Neural progenitor cell (in vitro differentiated cells): ENCODE data around the gene NUTF2. TPM values are rescaled to one million over a fixed set of nuclear protein-coding genes. Genes with fewer than 3 reads are reported as not detected.

ENCODE experiments used
- DNase-seq: peaks from one replicate; pipeline ENCODE4 v3.0.0-alpha.2; 2016; ENCODE audit warnings: low spot score
- H2AFZ ChIP-seq: fragments of 200-600 bp; sonication (generic); replicated peaks from 2 replicates; pipeline ENCODE4 v1.6.1; 2016; ENCODE audit warnings: antibody characterized with exemption
- H3F3A ChIP-seq: fragments of 200-600 bp; sonication (generic); 2 replicates; pipeline ENCODE4 v1.6.1; 2016; ENCODE audit warnings: antibody characterized with exemption, low read depth
- H3K27ac ChIP-seq: fragments of 200-600 bp; sonication (generic); 2 replicates; pipeline ENCODE4 v1.5.1; 2016; ENCODE audit warnings: mild to moderate bottlenecking
- H3K27me3 ChIP-seq: fragments of 200-600 bp; sonication (generic); 2 replicates; pipeline ENCODE4 v1.6.1; 2016; ENCODE audit warnings: mild to moderate bottlenecking, moderate library complexity
- H3K36me3 ChIP-seq: fragments of 200-600 bp; sonication (generic); 2 replicates; pipeline ENCODE4 v1.5.1; 2016
- H3K4me1 ChIP-seq: fragments of 200-600 bp; sonication (generic); 2 replicates; pipeline ENCODE4 v1.6.1; 2016; ENCODE audit warnings: mixed run types
- H3K4me2 ChIP-seq: fragments of 200-600 bp; sonication (generic); 2 replicates; pipeline ENCODE4 v1.6.1; 2016
- H3K4me3 ChIP-seq: fragments of 200-600 bp; sonication (generic); 2 replicates; pipeline ENCODE4 v1.5.1; 2016
- H3K79me2 ChIP-seq: fragments of 200-600 bp; sonication (generic); 2 replicates; pipeline ENCODE4 v1.6.1; 2016; ENCODE audit warnings: low read depth
- H3K9ac ChIP-seq: fragments of 200-600 bp; sonication (generic); 2 replicates; pipeline ENCODE4 v1.6.1; 2016
- H3K9me3 ChIP-seq: fragments of 200-600 bp; sonication (generic); 2 replicates; pipeline ENCODE4 v1.5.1; 2016; ENCODE audit warnings: low read depth
- H4K20me1 ChIP-seq: fragments of 200-600 bp; sonication (generic); 2 replicates; pipeline ENCODE4 v1.6.1; 2016; ENCODE audit warnings: low read depth
- H3K27ac Mint-ChIP-seq: 3 replicates; pipeline ENCODE4 v1.8.0; 2021; ENCODE audit warnings: mixed read lengths
- H3K27me3 Mint-ChIP-seq: 2 replicates; pipeline ENCODE4 v1.8.0; 2022; ENCODE audit warnings: low read depth, mild to moderate bottlenecking, inconsistent platforms, moderate library complexity, mixed read lengths; ENCODE audit not compliant: insufficient read depth
- H3K36me3 Mint-ChIP-seq: 3 replicates; pipeline ENCODE4 v1.8.0; 2021; ENCODE audit warnings: mixed read lengths
- H3K4me1 Mint-ChIP-seq: 3 replicates; pipeline ENCODE4 v1.8.0; 2021; ENCODE audit warnings: mixed read lengths
- H3K4me3 Mint-ChIP-seq: 3 replicates; pipeline ENCODE4 v1.8.0; 2021; ENCODE audit warnings: mild to moderate bottlenecking, moderate library complexity, mixed read lengths
- H3K9me3 Mint-ChIP-seq: 3 replicates; pipeline ENCODE4 v1.8.0; 2020; ENCODE audit warnings: mixed read lengths
- CTCF ChIP-seq: fragments of 200-600 bp; sonication (generic); IDR thresholded peaks from 2 replicates; pipeline ENCODE4 v1.5.1; 2017; ENCODE audit warnings: antibody characterized with exemption, mild to moderate bottlenecking
- EZH2 ChIP-seq: fragments of 200-600 bp; sonication (generic); IDR thresholded peaks from 2 replicates; pipeline ENCODE4 v1.6.1; 2017; ENCODE audit warnings: antibody characterized with exemption, mild to moderate bottlenecking, moderate library complexity
- EZH2phosphoT487 ChIP-seq: fragments of 200-600 bp; sonication (generic); IDR thresholded peaks from 2 replicates; pipeline ENCODE4 v1.6.1; 2017; ENCODE audit warnings: antibody characterized with exemption
- total RNA-seq: library from RNA; depleted of rRNA; stranded (reverse); fragments of >200 nt; gene quantifications from 2 replicates; pipeline ENCODE4 v1.2.3, GENCODE V29; 2015; ENCODE audit warnings: low replicate concordance

Gene NUTF2
- total RNA-seq, 1 donor from 2014 or later, result 133 TPM

DNA sequence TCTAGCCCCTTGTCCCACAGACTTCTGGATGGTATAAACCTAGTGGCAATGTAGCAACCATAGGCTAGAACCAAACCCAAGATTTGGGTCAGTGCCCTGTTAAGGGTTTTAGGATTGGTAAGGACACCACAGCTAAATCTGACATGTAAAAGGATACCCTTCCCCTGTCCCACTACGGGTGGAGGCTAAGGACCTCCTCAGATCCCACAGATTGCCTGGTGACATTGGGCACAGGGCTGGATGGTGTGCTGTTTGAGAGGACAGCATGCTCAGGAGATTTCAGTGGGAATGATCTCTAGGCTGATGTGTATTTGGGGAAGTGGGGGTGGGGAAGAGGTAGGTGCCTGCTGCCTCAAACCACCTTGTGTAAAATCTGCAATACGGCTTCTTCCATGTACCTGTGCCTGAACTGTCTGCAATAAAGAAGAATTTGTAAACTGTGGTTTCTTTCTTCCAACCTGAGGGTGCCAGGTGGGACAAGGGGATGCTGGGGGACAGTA, 25.4 kb downstream of the NUTF2 start:
- no peaks in the 10 kb centered on the region for H3K9me3 Mint-ChIP-seq
- H3K36me3 Mint-ChIP-seq, result peaks cover 11% of the 10 kb centered on the region
- H3K27ac ChIP-seq, result peak overlapping the region; percentile 11
- H3K79me2 ChIP-seq, result peaks cover 36% of the 10 kb centered on the region
- no peak for TF ChIP-seq EZH2phosphoT487
- TF ChIP-seq CTCF, result no peak
- TF ChIP-seq EZH2, result no peak
- H3K27ac Mint-ChIP-seq, result peak overlapping the region; percentile 79
- no peaks in the 10 kb centered on the region for H3K9me3 ChIP-seq
- no peaks in the 10 kb centered on the region for H3K27me3 ChIP-seq
- H3K36me3 ChIP-seq, result no peaks in the 10 kb centered on the region
- H3K27me3 Mint-ChIP-seq, result peaks cover 5% of the 10 kb centered on the region
- peaks cover 14% of the 10 kb centered on the region for H4K20me1 ChIP-seq
- H3K4me2 ChIP-seq, result peak overlapping the region; percentile 97
- H3F3A ChIP-seq, result peaks cover 32% of the 10 kb centered on the region
- peak overlapping the region; percentile 95 for H3K4me3 ChIP-seq
- peak overlapping the region; percentile 96 for H3K4me3 Mint-ChIP-seq
- no peak for DNase-seq
- H2AFZ ChIP-seq, result peak overlapping the region; percentile 94
- H3K9ac ChIP-seq, result no peak overlapping the region
- peaks cover 9% of the 10 kb centered on the region for H3K4me1 ChIP-seq
- peaks cover 18% of the 10 kb centered on the region for H3K4me1 Mint-ChIP-seq

GRCh38 chr16:67872631-67873434, 26.1 kb downstream of the NUTF2 start, which contains the start of gene EDC4:
TSS of gene EDC4 (plus strand) at chr16:67873052. CDS start at chr16:67873262, 210 bp downstream.
- peaks cover 30% of the 10 kb centered on the region for H3K79me2 ChIP-seq
- H3K9me3 ChIP-seq, result no peaks in the 10 kb centered on the region
- H3K4me1 Mint-ChIP-seq, result peaks cover 18% of the 10 kb centered on the region
- peak; percentile 75 for DNase-seq
- peak within 1 kb of the TSS; percentile 83 for H3K27ac Mint-ChIP-seq
- H3K4me2 ChIP-seq, result peak within 1 kb of the TSS; percentile 97
- peaks cover 5% of the 10 kb centered on the region for H3K27me3 Mint-ChIP-seq
- H2AFZ ChIP-seq, result peak within 1 kb of the TSS; percentile 94
- peak within 1 kb of the TSS; percentile 89 for H3K9ac ChIP-seq
- H3K4me3 ChIP-seq, result peak within 1 kb of the TSS; percentile 95
- peaks cover 11% of the 10 kb centered on the region for H3K36me3 Mint-ChIP-seq
- H3K4me3 Mint-ChIP-seq, result peak within 1 kb of the TSS; percentile 96
- no peaks in the 10 kb centered on the region for H3K27me3 ChIP-seq
- no peak for TF ChIP-seq EZH2
- TF ChIP-seq EZH2phosphoT487, result no peak
- no peak for TF ChIP-seq CTCF
- H3K36me3 ChIP-seq, result no peaks in the 10 kb centered on the region
- H3K9me3 Mint-ChIP-seq, result no peaks in the 10 kb centered on the region
- peaks cover 32% of the 10 kb centered on the region for H3F3A ChIP-seq
- peaks cover 9% of the 10 kb centered on the region for H3K4me1 ChIP-seq
- peak within 1 kb of the TSS; percentile 11 for H3K27ac ChIP-seq
- H4K20me1 ChIP-seq, result peaks cover 14% of the 10 kb centered on the region

GRCh38 chr16:67873435-67874370, 27.0 kb downstream of the NUTF2 start:
- peak overlapping the region; percentile 95 for H3K4me3 ChIP-seq
- Mint-ChIP-seq H3K9me3 (no peaks in the 10 kb centered on the region), H3K27ac (peak overlapping the region; percentile 83), H3K4me1 (peaks cover 18% of the 10 kb centered on the region), H3K36me3 (peaks cover 10% of the 10 kb centered on the region), H3K27me3 (peaks cover 5% of the 10 kb centered on the region), H3K4me3 (peak overlapping the region; percentile 96)
- no peak for DNase-seq
- H3K27me3 ChIP-seq, result no peaks in the 10 kb centered on the region
- peaks cover 30% of the 10 kb centered on the region for H3K79me2 ChIP-seq
- peak overlapping the region; percentile 89 for H3K9ac ChIP-seq
- H3K4me1 ChIP-seq, result peaks cover 9% of the 10 kb centered on the region
- H2AFZ ChIP-seq, result peak overlapping the region; percentile 94
- H3K36me3 ChIP-seq, result no peaks in the 10 kb centered on the region
- no peaks in the 10 kb centered on the region for H3K9me3 ChIP-seq
- H4K20me1 ChIP-seq, result peaks cover 14% of the 10 kb centered on the region
- peak overlapping the region; percentile 97 for H3K4me2 ChIP-seq
- H3K27ac ChIP-seq, result no peak overlapping the region
- peaks cover 32% of the 10 kb centered on the region for H3F3A ChIP-seq
- TF ChIP-seq EZH2 (no peak), EZH2phosphoT487 (no peak), CTCF (no peak)
